ENCODE measurements around the gene STARD3. TPM values are rescaled to one million over a fixed set of nuclear protein-coding genes. Genes with fewer than 3 reads are reported as not detected.

STARD3 gene
- total RNA-seq, 2 donors from 2014 or later = 52.5 to 202 TPM

DNA sequence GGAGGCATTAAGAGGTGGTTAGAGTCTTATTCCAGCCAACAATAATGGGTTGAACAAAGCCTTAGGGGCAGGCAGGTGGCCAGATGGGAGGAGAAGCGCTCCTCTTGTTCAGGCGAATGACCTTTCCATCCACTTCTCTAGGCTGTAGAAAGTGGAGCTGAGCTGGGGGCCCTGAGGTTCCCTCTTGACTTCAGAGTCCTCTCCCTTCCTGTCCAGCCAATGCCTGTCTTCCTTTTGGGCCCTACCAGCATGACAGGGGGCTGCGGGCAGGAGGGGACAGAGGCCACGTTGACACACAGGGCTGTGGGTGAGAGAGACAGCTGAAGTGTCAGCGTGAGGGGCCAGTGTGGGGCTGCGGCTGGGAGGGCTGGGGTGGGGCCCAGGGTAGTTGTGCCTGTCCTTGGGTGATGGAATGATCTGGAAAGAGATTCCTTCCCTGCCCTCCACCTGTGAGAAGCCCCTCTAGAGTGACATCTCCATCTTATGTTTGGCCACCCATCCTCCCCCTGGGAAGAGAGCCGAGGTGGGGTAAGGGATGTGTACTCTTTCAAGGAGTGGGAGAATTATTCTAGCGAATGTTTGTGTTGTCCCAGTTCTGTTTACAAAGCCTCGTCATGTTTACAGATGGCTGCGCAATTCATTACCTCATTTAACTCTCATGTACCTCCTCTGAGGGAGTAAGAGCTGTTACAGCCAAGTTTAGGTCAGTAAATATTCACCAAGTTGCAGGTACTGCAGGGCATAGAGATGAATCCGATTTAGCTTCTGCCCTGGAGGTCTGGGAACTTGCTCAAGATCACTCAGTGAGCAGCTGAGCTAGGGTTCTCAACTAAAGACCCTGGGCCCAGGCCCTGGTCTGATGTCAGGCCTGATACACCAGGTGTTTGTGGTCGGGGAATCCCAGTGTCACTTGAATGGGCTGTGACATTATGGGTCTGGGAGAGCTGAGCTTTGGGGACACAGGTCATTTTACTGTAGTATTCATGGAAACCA, 66.3 kb downstream of the STARD3 start:
- DNase-seq (ENCODE audit: low spot score) = peak; percentile 57
- intact Hi-C loops (cut with DNase I) = no loop called here
- Histone ChIP-seq H3K36me3 (peaks cover 0 to 2% of the 10 kb centered on the region in 2 donors), H3K9me3 (no peaks in the 10 kb centered on the region), H3K27ac (peak overlapping the region; percentile 98), H3K4me3 (no peak overlapping the region), H3K4me1 (replicated peaks) (peaks cover 48% of the 10 kb centered on the region), H3K27me3 (replicated peaks; ENCODE audit: insufficient read depth) (no peaks in the 10 kb centered on the region)
- 39% methylated on average over 12 of the region's 12 CpGs for WGBS
- TF ChIP-seq POLR2A (IDR thresholded peaks at IDR 0.05) = no peak
- peak; percentile 88 for TF ChIP-seq POLR2AphosphoS5 (IDR thresholded peaks at IDR 0.05)

DNA sequence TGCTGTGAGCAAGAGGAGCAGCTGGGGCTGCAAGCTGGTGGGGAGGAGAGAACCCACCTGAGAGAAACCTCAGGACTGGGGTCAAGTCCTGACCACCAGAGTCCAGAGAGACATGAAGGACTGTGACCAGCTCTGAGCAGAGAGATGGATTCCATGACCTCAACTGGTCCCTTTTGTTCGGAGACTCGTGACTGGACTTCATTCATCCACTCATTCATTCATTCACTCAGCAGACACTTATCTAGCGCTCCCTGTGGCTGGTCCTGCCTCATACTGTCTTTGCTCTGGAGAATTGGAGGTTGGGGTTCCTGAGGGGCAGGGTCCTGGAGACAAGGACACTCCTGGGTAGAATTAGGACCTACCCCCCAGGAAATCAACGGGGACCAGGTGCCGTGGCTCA, 67.0 kb downstream of the STARD3 start:
- intact Hi-C loops (cut with DNase I) = no loop called here

DNA sequence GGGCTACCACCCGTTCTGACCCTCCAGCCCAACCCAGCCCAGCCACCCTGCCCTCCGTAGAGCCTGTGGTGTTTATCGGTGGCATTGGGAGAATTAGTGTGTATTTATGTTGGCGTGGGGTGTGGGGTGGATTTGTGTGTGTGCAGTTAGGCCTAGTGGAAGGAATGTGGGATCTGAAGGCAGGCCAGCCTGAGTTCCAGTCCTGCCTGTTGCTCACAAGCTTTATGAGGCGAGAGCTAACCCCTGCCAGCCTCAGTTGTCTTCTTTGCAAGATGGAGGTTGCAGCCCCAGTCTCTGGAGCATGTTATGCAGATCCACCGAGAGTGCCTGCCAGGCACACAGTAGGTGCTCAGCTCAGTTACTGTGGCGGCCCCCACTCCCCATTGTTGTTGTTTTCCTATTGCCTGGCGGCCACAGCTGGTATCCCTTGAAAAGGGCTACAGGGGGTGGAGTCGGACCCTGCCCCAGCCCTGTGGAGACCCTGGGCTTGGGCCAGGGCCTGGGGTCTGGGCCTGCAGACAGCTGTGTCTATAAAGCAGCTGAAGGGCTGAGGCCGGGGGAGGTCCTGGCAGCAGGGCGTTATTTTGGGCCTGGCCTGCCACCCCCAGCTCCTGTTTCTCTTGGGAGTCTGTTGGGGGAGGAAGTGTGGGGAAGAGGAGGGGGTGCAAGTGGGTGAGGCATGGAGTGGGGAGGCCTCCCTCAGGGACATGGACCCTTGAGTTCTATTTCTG, 68.0 kb downstream of the STARD3 start:
- peak overlapping the region; percentile 98 for H3K27ac ChIP-seq
- peaks cover 48% of the 10 kb centered on the region for H3K4me1 ChIP-seq (replicated peaks)

More for the DNA sequence above, 67.0 kb downstream of the STARD3 start:
- Histone ChIP-seq H3K4me1 (replicated peaks) (peaks cover 48% of the 10 kb centered on the region), H3K36me3 (peaks cover 0 to 8% of the 10 kb centered on the region in 2 donors), H3K4me3 (no peak overlapping the region), H3K27me3 (replicated peaks; ENCODE audit: insufficient read depth) (no peaks in the 10 kb centered on the region), H3K27ac (peak overlapping the region; percentile 98), H3K9me3 (no peaks in the 10 kb centered on the region)
- DNase-seq (ENCODE audit: low spot score) = no peak
- TF ChIP-seq POLR2AphosphoS5 (IDR thresholded peaks at IDR 0.05) = no peak
- TF ChIP-seq POLR2A (IDR thresholded peaks at IDR 0.05) = no peak
- TF ChIP-seq, protein P1, sequence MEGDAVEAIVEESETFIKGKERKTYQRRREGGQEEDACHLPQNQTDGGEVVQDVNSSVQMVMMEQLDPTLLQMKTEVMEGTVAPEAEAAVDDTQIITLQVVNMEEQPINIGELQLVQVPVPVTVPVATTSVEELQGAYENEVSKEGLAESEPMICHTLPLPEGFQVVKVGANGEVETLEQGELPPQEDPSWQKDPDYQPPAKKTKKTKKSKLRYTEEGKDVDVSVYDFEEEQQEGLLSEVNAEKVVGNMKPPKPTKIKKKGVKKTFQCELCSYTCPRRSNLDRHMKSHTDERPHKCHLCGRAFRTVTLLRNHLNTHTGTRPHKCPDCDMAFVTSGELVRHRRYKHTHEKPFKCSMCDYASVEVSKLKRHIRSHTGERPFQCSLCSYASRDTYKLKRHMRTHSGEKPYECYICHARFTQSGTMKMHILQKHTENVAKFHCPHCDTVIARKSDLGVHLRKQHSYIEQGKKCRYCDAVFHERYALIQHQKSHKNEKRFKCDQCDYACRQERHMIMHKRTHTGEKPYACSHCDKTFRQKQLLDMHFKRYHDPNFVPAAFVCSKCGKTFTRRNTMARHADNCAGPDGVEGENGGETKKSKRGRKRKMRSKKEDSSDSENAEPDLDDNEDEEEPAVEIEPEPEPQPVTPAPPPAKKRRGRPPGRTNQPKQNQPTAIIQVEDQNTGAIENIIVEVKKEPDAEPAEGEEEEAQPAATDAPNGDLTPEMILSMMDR (IDR thresholded peaks at IDR 0.05) = no peak
- WGBS = 85% methylated on average over 5 of the region's 5 CpGs

DNA sequence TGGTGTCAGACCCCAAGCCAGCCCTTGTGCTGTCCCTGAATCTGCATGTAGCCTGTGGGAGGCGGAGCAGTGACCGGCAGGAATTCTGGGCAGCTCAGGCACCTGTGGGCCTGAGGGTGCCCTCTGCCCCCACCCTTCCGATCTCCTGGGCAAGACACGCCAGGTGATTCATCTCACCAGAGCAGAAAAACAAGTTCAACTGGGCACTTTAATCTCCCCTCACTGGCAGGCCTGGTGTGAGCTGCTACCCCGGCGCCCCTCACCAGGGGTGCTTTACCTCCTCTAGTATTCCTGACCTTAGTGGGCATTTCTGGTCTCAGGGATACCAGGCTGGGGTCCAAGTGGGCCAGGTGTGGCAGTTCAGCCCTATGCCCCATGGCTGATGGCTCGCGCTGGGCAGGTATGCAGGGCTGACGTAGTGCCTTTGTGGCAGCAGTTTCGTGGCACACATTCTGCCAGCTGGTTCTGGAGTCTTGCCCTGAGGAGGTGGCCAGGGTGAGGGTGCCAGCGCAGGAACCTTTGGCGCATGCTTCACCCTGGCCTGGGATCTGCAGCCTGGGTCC, 68.9 kb downstream of the STARD3 start:
- peaks cover 2 to 20% of the 10 kb centered on the region in 2 donors for H3K36me3 ChIP-seq
- intact Hi-C loops (cut with DNase I) = no loop called here
- peak; percentile 87 for DNase-seq (ENCODE audit: low spot score)
- WGBS = 26% methylated on average over 12 of the region's 12 CpGs
- H3K27me3 ChIP-seq (replicated peaks; ENCODE audit: insufficient read depth) = no peaks in the 10 kb centered on the region
- H3K4me1 ChIP-seq (replicated peaks) = peaks cover 48% of the 10 kb centered on the region
- TF ChIP-seq, protein P1 (IDR thresholded peaks at IDR 0.05) = peak in 2 of 4 experiments; percentile 18 to 57
- TF ChIP-seq POLR2A (IDR thresholded peaks at IDR 0.05) (no peak), POLR2AphosphoS5 (IDR thresholded peaks at IDR 0.05) (peak; percentile 91)
- peak overlapping the region; percentile 98 for H3K27ac ChIP-seq
- no peaks in the 10 kb centered on the region for H3K9me3 ChIP-seq
- peak overlapping the region in 1 of 2 donors; percentile 13 for H3K4me3 ChIP-seq

More for the DNA sequence above, 68.0 kb downstream of the STARD3 start:
- Histone ChIP-seq H3K27me3 (replicated peaks; ENCODE audit: insufficient read depth) (no peaks in the 10 kb centered on the region), H3K36me3 (peaks cover 0 to 14% of the 10 kb centered on the region in 2 donors), H3K4me3 (peak overlapping the region in 1 of 2 donors; percentile 13), H3K9me3 (no peaks in the 10 kb centered on the region)
- peak; percentile 50 for DNase-seq (ENCODE audit: low spot score)
- intact Hi-C loops (cut with DNase I) = no loop called here
- WGBS = 30% methylated on average over 11 of the region's 11 CpGs
- TF ChIP-seq POLR2A (IDR thresholded peaks at IDR 0.05) (no peak), POLR2AphosphoS5 (IDR thresholded peaks at IDR 0.05) (peak; percentile 42)
- TF ChIP-seq, protein P1 (IDR thresholded peaks at IDR 0.05) = peak in 2 of 4 experiments; percentile 46 to 68

DNA sequence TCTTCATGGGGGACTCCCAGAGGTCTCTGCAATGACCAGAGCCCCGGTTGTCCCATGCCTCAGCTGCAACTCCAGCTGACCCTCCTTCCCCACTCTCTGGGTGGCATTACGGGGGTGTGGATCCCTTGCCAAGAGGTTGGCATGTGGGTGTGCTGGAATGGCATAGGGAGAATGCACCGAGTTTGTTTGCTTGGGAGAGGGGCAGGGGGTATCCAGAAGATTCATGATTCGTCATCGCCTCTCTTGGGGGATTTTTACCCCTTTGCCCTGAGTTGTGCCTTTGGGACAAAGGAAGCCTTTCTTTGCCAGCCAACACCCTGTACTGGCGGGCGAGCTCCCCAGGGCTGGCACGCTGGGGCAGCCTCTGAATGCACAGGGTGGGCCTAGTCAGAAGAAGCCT, 69.4 kb downstream of the STARD3 start:
- no peak overlapping the region for H3K4me3 ChIP-seq
- intact Hi-C loops (cut with DNase I) = no loop called here
- no peak for TF ChIP-seq POLR2AphosphoS5 (IDR thresholded peaks at IDR 0.05)
- no peak for TF ChIP-seq POLR2A (IDR thresholded peaks at IDR 0.05)
- TF ChIP-seq, protein P1 (IDR thresholded peaks at IDR 0.05) = no peak
- WGBS = 30% methylated on average over 8 of the region's 8 CpGs
- H3K27me3 ChIP-seq (replicated peaks; ENCODE audit: insufficient read depth) = no peaks in the 10 kb centered on the region
- peak overlapping the region; percentile 98 for H3K27ac ChIP-seq
- peaks cover 2 to 21% of the 10 kb centered on the region in 2 donors for H3K36me3 ChIP-seq
- DNase-seq (ENCODE audit: low spot score) = no peak
- H3K9me3 ChIP-seq = no peaks in the 10 kb centered on the region
- H3K4me1 ChIP-seq (replicated peaks) = peaks cover 45% of the 10 kb centered on the region
